ENCODE data around the gene CCDC117.

GRCh38 chr22:28820885-28821284 lies 48.4 kb downstream of the CCDC117 start:
- TF ChIP-seq CTCF (IDR thresholded peaks at IDR 0.05) (no peak), POLR2A (IDR thresholded peaks at IDR 0.05) (no peak), POLR2AphosphoS5 (IDR thresholded peaks at IDR 0.05) (no peak), EP300 (IDR thresholded peaks at IDR 0.05; ENCODE audit: low read depth) (no peak)
